GM13976 (cell line): Measurements from ENCODE around the gene CECR2.
"Not testable (repeated sequence)": the region's sequence is repeated elsewhere in the genome, so short reads cannot be mapped to it uniquely, and the experiment has no call there.

Source experiments
- DNase-seq: peaks from one replicate; pipeline ENCODE4 v3.0.0; 2012; ENCODE audit warnings: low spot score
- in situ Hi-C: fragments of 300-500 bp; cut with MboI; formaldehyde crosslinking; loops from one replicate; pipeline ENCODE4 v1.12.0; 2022; ENCODE audit warnings: low sequenced_read_pairs, mixed read lengths, inconsistent platforms; ENCODE audit not compliant: unreplicated experiment
- TF ChIP-seq, protein P1 (sequence below): IDR thresholded peaks from 2 replicates; pipeline ENCODE4 v1.5.1; 2012; ENCODE audit warnings: borderline replicate concordance, mild to moderate bottlenecking; ENCODE audit not compliant: insufficient read depth; ENCODE audit errors: extremely low read depth, missing control alignments, control extremely low read depth

The CECR2 gene

DNA sequence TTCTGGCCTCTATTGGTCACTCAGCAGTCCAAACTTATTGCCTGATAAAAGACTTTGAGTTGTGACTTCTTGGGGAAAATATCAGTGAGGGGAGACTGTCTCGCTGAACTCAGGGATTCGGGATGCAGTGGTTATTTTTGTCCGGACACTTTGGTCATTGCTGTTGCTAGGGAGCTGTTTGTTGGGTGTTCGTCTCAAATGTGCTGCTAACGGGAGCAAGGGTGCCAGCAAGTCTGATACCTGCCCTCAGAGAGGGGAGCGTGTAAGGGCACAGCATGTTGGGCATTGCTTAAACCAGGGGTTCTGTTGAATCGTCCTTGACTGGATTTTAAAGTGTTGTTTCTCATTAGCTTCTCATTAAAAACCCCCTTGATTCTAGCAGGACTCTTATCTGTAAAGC, 144.8 kb downstream of the CECR2 start:
- in situ Hi-C loops, result no loop called here
- TF ChIP-seq, protein P1, sequence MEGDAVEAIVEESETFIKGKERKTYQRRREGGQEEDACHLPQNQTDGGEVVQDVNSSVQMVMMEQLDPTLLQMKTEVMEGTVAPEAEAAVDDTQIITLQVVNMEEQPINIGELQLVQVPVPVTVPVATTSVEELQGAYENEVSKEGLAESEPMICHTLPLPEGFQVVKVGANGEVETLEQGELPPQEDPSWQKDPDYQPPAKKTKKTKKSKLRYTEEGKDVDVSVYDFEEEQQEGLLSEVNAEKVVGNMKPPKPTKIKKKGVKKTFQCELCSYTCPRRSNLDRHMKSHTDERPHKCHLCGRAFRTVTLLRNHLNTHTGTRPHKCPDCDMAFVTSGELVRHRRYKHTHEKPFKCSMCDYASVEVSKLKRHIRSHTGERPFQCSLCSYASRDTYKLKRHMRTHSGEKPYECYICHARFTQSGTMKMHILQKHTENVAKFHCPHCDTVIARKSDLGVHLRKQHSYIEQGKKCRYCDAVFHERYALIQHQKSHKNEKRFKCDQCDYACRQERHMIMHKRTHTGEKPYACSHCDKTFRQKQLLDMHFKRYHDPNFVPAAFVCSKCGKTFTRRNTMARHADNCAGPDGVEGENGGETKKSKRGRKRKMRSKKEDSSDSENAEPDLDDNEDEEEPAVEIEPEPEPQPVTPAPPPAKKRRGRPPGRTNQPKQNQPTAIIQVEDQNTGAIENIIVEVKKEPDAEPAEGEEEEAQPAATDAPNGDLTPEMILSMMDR, result no peak
- no peak for DNase-seq

DNA sequence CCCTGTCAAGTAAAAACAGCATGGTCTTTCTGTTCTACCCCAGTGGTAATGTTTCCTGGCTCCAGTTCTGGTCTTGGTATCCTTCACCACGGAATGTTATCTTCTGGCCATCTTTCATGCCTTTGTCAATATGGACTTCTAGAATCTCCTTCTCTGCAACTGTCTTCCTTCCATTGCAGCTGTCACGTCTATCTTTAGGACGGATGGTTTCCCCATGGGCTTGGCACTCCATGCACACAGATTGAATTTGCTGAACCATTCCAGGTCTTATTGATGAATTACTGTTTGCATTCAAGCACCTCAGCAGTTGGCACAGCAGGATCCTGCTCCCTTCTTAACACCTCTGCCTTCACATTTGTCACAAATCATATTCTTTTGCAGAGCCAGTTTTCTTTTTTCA, 149.1 kb downstream of the CECR2 start:
- no peak for DNase-seq
- in situ Hi-C loops, result no loop called here
- TF ChIP-seq, protein P1, result no peak

DNA sequence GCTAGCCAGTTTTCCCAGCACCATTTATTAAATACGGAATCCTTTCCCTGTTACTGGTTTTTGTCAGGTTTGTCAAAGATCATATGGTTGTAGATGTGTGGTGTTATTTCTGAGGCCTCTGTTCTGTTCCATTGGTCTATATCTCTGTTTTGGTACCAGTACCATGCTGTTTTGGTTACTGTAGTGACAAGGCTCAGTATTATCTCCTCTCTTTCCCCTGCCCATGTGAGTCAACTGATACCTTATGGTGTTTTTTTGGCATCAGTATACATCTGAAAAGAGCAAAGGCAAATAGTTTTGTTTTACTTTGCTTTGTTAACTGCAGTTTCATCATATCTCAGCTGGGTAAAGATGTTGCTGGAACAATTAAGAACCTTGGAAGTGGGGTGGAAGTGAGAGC, 152.7 kb downstream of the CECR2 start:
- in situ Hi-C loops, DNase-seq: not testable (repeated sequence)

DNA sequence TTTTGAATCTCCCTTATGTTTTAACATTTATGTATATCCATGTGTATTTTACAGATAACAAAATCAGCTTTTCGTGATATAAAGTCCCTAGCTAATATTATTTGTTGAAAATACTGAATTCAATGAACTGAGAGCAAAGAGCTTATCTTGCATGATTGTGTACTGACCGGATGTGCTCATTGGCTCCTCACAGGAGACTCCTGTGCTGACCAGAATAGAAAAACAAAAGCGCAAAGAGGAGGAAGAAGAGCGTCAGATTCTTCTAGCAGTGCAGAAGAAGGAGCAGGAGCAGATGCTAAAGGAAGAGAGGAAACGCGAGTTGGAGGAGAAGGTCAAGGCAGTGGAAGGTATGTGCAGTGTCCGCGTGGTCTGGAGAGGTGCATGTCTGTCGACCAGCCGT, 154.7 kb downstream of the CECR2 start:
- in situ Hi-C loops, result no loop called here
- no peak for DNase-seq

DNA sequence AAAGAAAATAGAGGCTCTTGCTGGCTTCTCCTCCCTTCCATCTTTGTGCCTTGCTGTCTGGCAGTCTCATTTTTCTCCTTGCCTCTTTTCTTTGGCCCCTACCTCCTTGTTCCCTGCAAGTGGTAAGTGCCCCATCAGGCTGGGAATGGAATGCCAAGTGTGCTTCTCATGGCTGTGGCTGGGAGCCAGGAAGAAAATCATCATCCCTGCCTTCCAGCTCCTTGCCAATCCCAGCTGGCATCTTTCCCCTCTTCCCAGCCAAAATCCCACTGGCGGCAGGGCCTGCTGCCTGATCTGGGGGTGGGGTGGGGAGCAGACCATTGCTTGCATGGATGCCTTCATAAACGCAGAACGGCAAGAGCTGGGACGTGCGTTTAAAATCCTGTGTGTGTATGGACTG, 167.0 kb downstream of the CECR2 start:
- DNase-seq, result no peak
- TF ChIP-seq, protein P1, result no peak
- in situ Hi-C loops, result no loop called here

More for the DNA sequence above, 154.7 kb downstream of the CECR2 start:
- TF ChIP-seq, protein P1, result no peak

DNA sequence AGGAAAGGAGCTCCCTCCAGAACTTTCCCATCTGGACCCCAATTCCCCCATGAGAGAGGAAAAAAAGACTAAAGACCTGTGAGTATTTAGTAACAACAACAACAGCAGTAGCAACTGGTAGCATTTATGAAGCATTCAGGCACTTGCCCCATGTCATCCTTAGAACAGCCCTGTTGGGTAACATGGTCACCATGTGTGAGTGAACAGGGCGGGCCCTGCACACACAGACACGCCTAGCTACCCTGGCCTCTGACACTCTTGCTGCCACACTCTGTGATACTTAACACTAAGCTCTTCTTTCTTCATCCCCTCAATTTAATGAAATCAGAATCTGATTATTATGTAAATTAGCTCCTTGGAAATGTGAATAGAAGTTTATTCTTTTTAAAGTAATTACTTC, 167.9 kb downstream of the CECR2 start:
- in situ Hi-C loops, result no loop called here
- TF ChIP-seq, protein P1, result no peak
- no peak for DNase-seq

DNA sequence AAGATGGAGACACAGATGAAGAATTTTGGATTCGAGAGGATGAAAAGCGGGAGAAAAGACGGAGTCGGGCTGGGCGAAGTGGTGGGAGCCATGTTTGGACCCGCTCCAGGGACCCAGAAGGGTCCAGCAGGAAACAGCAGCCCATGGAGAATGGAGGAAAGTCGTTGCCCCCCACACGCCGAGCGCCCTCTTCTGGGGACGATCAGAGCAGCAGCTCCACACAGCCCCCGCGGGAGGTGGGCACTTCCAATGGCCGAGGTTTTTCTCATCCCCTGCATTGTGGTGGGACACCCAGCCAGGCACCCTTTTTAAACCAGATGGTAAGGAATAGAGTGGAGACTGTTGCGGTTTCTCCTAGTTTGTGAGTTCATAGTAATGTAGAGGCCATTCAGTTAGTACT, 171.2 kb downstream of the CECR2 start:
- DNase-seq, result no peak
- TF ChIP-seq, protein P1, result no peak
- in situ Hi-C loops, result no loop called here

DNA sequence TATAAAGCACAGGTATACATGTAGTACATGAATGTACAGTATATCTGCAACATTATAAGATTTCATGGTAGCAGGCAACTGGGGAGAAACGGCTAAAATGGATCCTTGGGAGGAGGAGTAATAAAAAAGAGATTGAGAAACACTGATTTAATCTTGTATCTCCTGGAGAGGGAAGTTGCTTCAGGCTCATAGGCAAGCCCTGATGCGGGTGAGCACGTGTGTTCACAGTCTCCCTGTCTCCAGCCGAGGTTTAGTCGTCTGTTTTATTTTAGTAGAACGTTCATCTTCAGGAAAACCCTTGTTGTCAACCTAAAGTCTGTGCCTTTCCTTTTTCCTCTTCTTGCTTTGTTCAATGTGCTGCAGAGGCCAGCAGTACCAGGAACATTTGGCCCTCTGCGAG, 172.2 kb downstream of the CECR2 start:
- in situ Hi-C loops, result no loop called here
- TF ChIP-seq, protein P1, result no peak
- no peak for DNase-seq
